HepG2 (cell line): Measurements from ENCODE around the gene SEMA4B. TPM values are rescaled to one million over a fixed set of nuclear protein-coding genes. Genes with fewer than 3 reads are reported as not detected.

Experiments used
- ELF3 ChIP-seq: IDR thresholded peaks from 2 replicates; pipeline ENCODE4 v1.6.1; 2016; ENCODE audit warnings: missing genetic modification reagents, missing compliant biosample characterization
- MTA1 ChIP-seq: sonication (generic); formaldehyde crosslinking; IDR thresholded peaks from 2 replicates; pipeline ENCODE4 v1.4.0; 2020; ENCODE audit warnings: missing genetic modification reagents, mild to moderate bottlenecking, borderline replicate concordance
- RNF2 ChIP-seq: fragments of 450-650 bp; conservative IDR thresholded peaks from 2 replicates; pipeline ENCODE4 v1.6.1; 2016; ENCODE audit warnings: low read depth
- YEATS4 ChIP-seq: sonication (generic); formaldehyde crosslinking; IDR thresholded peaks from 2 replicates; pipeline ENCODE4 v1.4.0; 2020; ENCODE audit warnings: missing genetic modification reagents, borderline replicate concordance
- ZBTB38 ChIP-seq: sonication (generic); formaldehyde crosslinking; IDR thresholded peaks from 2 replicates; pipeline ENCODE4 v1.5.1; 2020; ENCODE audit warnings: mild to moderate bottlenecking, missing genetic modification reagents
- ZBTB7B ChIP-seq: sonication (generic); formaldehyde crosslinking; IDR thresholded peaks from 2 replicates; pipeline ENCODE4 v1.4.0; 2020; ENCODE audit warnings: missing genetic modification reagents
- ZC3H13 ChIP-seq: sonication (generic); formaldehyde crosslinking; IDR thresholded peaks from 2 replicates; pipeline ENCODE4 v1.8.1; 2023; ENCODE audit warnings: mild to moderate bottlenecking, missing genetic modification reagents, moderate library complexity
- ZNF44 ChIP-seq: sonication (generic); formaldehyde crosslinking; IDR thresholded peaks from 2 replicates; pipeline ENCODE4 v1.5.1; 2020; ENCODE audit warnings: mild to moderate bottlenecking, missing genetic modification reagents
- ZNF713 ChIP-seq: sonication (generic); formaldehyde crosslinking; IDR thresholded peaks from 2 replicates; pipeline ENCODE4 v1.4.0; 2020; ENCODE audit warnings: mild to moderate bottlenecking, missing genetic modification reagents
- ZSCAN31 ChIP-seq: sonication (generic); formaldehyde crosslinking; IDR thresholded peaks from 2 replicates; pipeline ENCODE4 v1.5.0; 2020; ENCODE audit warnings: low read depth, mild to moderate bottlenecking, missing genetic modification reagents
- polyA plus RNA-seq, 8 experiments: library from polyadenylated mRNA; depleted of rRNA in 3 of 8; stranded (reverse) in 7 of 8; unstranded in 1 of 8; fragments of >200 nt; fragmentation: Illumina TruSeq in 4 of 8; extraction: Trizol in 4 of 8; gene quantifications; 2 replicates each; pipeline versions ENCODE4 v1.2.1 to v1.2.3, GENCODE V29; 2011 to 2016; ENCODE audit warnings: low read depth in 4 of 8, missing spikeins in 1 of 8, mixed read lengths in 1 of 8; ENCODE audit not compliant: insufficient read depth in 1 of 8
- total RNA-seq, 5 experiments: library from RNA; depleted of rRNA; stranded (reverse); fragments of >200 nt; fragmentation: Illumina TruSeq; extraction: Trizol; gene quantifications; 2 replicates each; pipeline ENCODE4 v1.2.3, GENCODE V29; 2016; ENCODE audit warnings: low read depth in 1 of 5
- TF ChIP-seq, protein P1 (sequence below): sonication (generic); formaldehyde crosslinking; IDR thresholded peaks from 2 replicates; pipeline ENCODE4 v1.5.1; 2020; ENCODE audit warnings: mild to moderate bottlenecking, moderate library complexity, missing genetic modification reagents
- TF ChIP-seq, protein P2 (sequence below): sonication (generic); formaldehyde crosslinking; conservative IDR thresholded peaks from 2 replicates; pipeline ENCODE4 v1.4.0; 2020; ENCODE audit warnings: mild to moderate bottlenecking, missing genetic modification reagents, moderate library complexity
- TF ChIP-seq, protein P3 (sequence below), 2 experiments: fragments of 450-650 bp in 1 of 2; sonication (generic) in 1 of 2; formaldehyde crosslinking; IDR thresholded peaks; 2 replicates each; pipeline versions ENCODE4 v1.5.0 to v1.8.0; 2020 to 2022; ENCODE audit warnings: mild to moderate bottlenecking in 1 of 2, missing genetic modification reagents in 1 of 2
- TF ChIP-seq, protein P4 (sequence below): sonication (generic); formaldehyde crosslinking; IDR thresholded peaks from 2 replicates; pipeline ENCODE4 v1.5.0; 2020; ENCODE audit warnings: mild to moderate bottlenecking, missing genetic modification reagents
- TF ChIP-seq, protein P5 (sequence below): sonication (generic); formaldehyde crosslinking; IDR thresholded peaks from 2 replicates; pipeline ENCODE4 v1.8.1; 2023; ENCODE audit warnings: mild to moderate bottlenecking, missing genetic modification reagents

SEMA4B gene
- total and polyA plus RNA-seq, 2 of the 13 experiments (the other 11 are each of a cell fraction or from before 2014, with no cell fraction given) = 2.1 to 17.0 TPM

DNA sequence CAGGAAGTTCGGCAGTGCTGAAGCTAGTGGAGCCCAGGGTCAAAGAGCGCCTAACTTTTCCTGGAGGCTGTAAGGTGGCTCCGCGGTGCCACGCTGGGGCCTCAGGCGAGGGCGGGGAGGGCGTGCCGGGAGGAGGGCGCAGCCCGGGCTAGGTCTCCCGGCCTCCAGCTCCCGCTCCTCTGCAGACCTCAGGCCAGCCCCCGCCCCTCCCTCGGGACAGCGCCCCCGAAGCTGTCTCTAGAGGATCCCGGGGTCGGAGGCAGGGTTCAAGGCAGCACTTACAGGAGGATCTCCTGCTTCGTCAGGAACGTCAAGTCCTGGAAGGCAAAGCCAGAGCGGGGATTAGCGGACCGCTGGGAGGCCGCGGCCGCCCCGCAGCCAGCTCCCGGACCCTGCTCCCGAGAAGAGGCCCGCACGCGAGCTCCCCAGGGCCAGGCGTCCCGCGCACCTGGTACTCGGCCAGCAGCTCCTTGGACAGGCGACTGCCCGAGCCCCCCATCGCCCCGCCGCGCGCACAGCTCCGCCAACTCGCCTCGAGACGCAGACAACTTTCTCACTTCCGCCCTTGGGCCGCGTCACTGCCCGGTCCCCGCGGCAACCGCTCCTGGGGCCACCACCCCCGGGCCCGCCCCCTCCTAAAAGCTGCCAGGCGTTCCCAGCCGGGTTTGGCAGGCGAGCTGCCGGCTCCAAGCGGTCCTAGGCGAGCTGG, 32.4 kb downstream of the SEMA4B start, which contains the start of gene CIB1 (continued):
- 0 out of 2 replicates have a peak, but pooled peaks have one; percentile 12 for TF ChIP-seq ZBTB38
- TF ChIP-seq, protein P1, sequence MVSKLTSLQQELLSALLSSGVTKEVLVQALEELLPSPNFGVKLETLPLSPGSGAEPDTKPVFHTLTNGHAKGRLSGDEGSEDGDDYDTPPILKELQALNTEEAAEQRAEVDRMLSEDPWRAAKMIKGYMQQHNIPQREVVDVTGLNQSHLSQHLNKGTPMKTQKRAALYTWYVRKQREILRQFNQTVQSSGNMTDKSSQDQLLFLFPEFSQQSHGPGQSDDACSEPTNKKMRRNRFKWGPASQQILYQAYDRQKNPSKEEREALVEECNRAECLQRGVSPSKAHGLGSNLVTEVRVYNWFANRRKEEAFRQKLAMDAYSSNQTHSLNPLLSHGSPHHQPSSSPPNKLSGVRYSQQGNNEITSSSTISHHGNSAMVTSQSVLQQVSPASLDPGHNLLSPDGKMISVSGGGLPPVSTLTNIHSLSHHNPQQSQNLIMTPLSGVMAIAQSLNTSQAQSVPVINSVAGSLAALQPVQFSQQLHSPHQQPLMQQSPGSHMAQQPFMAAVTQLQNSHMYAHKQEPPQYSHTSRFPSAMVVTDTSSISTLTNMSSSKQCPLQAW (CRISPR knock-in tag) = peak; percentile 56
- TF ChIP-seq, protein P2, sequence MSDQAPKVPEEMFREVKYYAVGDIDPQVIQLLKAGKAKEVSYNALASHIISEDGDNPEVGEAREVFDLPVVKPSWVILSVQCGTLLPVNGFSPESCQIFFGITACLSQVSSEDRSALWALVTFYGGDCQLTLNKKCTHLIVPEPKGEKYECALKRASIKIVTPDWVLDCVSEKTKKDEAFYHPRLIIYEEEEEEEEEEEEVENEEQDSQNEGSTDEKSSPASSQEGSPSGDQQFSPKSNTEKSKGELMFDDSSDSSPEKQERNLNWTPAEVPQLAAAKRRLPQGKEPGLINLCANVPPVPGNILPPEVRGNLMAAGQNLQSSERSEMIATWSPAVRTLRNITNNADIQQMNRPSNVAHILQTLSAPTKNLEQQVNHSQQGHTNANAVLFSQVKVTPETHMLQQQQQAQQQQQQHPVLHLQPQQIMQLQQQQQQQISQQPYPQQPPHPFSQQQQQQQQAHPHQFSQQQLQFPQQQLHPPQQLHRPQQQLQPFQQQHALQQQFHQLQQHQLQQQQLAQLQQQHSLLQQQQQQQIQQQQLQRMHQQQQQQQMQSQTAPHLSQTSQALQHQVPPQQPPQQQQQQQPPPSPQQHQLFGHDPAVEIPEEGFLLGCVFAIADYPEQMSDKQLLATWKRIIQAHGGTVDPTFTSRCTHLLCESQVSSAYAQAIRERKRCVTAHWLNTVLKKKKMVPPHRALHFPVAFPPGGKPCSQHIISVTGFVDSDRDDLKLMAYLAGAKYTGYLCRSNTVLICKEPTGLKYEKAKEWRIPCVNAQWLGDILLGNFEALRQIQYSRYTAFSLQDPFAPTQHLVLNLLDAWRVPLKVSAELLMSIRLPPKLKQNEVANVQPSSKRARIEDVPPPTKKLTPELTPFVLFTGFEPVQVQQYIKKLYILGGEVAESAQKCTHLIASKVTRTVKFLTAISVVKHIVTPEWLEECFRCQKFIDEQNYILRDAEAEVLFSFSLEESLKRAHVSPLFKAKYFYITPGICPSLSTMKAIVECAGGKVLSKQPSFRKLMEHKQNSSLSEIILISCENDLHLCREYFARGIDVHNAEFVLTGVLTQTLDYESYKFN (CRISPR knock-in tag) = peak; percentile 55; the same call in 1 of the 2 replicates
- TF ChIP-seq MTA1 (CRISPR knock-in tag) = peak; percentile 42; the same call in 1 of the 2 replicates
- TF ChIP-seq RNF2 = peak; percentile 36; the same call in 1 of the 2 replicates
- 0 out of 2 replicates have a peak, but pooled peaks have one; percentile 56 for TF ChIP-seq ZBTB7B
- TF ChIP-seq, protein P3, sequence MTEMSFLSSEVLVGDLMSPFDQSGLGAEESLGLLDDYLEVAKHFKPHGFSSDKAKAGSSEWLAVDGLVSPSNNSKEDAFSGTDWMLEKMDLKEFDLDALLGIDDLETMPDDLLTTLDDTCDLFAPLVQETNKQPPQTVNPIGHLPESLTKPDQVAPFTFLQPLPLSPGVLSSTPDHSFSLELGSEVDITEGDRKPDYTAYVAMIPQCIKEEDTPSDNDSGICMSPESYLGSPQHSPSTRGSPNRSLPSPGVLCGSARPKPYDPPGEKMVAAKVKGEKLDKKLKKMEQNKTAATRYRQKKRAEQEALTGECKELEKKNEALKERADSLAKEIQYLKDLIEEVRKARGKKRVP (CRISPR knock-in tag; IDR thresholded peaks at IDR 0.05) = no peak; a peak in 1 of 4 replicates
- TF ChIP-seq ZC3H13 = no peak
- peak; percentile 53; the same call in 1 of the 2 replicates for TF ChIP-seq YEATS4
- 0 out of 2 replicates have a peak, but pooled peaks have one; percentile 64 for TF ChIP-seq ELF3
- TF ChIP-seq, protein P4, sequence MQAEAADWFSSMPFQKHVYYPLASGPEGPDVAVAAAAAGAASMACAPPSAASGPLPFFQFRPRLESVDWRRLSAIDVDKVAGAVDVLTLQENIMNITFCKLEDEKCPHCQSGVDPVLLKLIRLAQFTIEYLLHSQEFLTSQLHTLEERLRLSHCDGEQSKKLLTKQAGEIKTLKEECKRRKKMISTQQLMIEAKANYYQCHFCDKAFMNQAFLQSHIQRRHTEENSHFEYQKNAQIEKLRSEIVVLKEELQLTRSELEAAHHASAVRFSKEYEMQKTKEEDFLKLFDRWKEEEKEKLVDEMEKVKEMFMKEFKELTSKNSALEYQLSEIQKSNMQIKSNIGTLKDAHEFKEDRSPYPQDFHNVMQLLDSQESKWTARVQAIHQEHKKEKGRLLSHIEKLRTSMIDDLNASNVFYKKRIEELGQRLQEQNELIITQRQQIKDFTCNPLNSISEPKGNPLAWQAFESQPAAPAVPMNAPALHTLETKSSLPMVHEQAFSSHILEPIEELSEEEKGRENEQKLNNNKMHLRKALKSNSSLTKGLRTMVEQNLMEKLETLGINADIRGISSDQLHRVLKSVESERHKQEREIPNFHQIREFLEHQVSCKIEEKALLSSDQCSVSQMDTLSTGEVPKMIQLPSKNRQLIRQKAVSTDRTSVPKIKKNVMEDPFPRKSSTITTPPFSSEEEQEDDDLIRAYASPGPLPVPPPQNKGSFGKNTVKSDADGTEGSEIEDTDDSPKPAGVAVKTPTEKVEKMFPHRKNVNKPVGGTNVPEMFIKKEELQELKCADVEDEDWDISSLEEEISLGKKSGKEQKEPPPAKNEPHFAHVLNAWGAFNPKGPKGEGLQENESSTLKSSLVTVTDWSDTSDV (CRISPR knock-in tag) = peak; percentile 44; the same call in 1 of the 2 replicates
- peak; percentile 82 for TF ChIP-seq ZSCAN31 (CRISPR knock-in tag)
- peak; percentile 76; the same call in 1 of the 2 replicates for TF ChIP-seq ZNF44 (CRISPR knock-in tag)
- TF ChIP-seq, protein P5, sequence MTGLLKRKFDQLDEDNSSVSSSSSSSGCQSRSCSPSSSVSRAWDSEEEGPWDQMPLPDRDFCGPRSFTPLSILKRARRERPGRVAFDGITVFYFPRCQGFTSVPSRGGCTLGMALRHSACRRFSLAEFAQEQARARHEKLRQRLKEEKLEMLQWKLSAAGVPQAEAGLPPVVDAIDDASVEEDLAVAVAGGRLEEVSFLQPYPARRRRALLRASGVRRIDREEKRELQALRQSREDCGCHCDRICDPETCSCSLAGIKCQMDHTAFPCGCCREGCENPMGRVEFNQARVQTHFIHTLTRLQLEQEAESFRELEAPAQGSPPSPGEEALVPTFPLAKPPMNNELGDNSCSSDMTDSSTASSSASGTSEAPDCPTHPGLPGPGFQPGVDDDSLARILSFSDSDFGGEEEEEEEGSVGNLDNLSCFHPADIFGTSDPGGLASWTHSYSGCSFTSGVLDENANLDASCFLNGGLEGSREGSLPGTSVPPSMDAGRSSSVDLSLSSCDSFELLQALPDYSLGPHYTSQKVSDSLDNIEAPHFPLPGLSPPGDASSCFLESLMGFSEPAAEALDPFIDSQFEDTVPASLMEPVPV (CRISPR knock-in tag) = peak; percentile 11; the same call in 1 of the 2 replicates
- no peak for TF ChIP-seq ZNF713 (CRISPR knock-in tag)
